PC-9 (cell line): ENCODE data around the gene LPCAT1. TPM values are rescaled to one million over a fixed set of nuclear protein-coding genes. Genes with fewer than 3 reads are reported as not detected.

Source experiments
- BruUV-seq: library from RNA; stranded (reverse); fragments of 400-500 nt; replicated peaks from 2 replicates; lab custom pipeline; 2021; lab: Mats Ljungman, UMichigan
- CTCF ChIA-PET: fragments of 300-600 bp; sonication (Branson Sonifier 250); formaldehyde crosslinking; loops from one replicate; lab custom pipeline; 2022; ENCODE audit warnings: antibody characterized with exemption; lab: Charles Lee
- POLR2A ChIA-PET: fragments of 300-600 bp; sonication (Branson Sonifier 250); formaldehyde crosslinking; loops from one replicate; lab custom pipeline; 2022; ENCODE audit warnings: antibody characterized with exemption; ENCODE audit not compliant: unreplicated experiment; lab: Charles Lee
- DNase-seq, 2 experiments: peaks; one replicate each; pipeline versions ENCODE4 v3.0.0 to v3.0.0-alpha.2; 2015 to 2022; ENCODE audit warnings: mixed read lengths in 1 of 2
- H2AFZ ChIP-seq: fragments of 200-600 bp; sonication (generic); 2 replicates; pipeline ENCODE4 v1.8.1; 2017; ENCODE audit warnings: antibody characterized with exemption
- H3F3A ChIP-seq: fragments of 200-600 bp; sonication (generic); 2 replicates; pipeline ENCODE4 v1.8.1; 2017; ENCODE audit warnings: antibody characterized with exemption, mild to moderate bottlenecking, low read depth; ENCODE audit not compliant: insufficient read depth
- H3K27ac ChIP-seq: fragments of 200-600 bp; sonication (generic); 2 replicates; pipeline ENCODE4 v1.6.1; 2016; ENCODE audit warnings: mixed run types
- H3K27me3 ChIP-seq: fragments of 200-600 bp; sonication (generic); 2 replicates; pipeline ENCODE4 v1.6.1; 2016; ENCODE audit warnings: low read depth, mixed run types; ENCODE audit not compliant: insufficient read depth
- H3K36me3 ChIP-seq: fragments of 200-600 bp; sonication (generic); 2 replicates; pipeline ENCODE4 v1.6.1; 2016; ENCODE audit warnings: low read depth, mixed run types
- H3K4me1 ChIP-seq: fragments of 200-600 bp; sonication (generic); replicated peaks from 2 replicates; pipeline ENCODE4 v1.6.1; 2016; ENCODE audit warnings: mixed run types; ENCODE audit not compliant: insufficient read depth
- H3K4me2 ChIP-seq: fragments of 200-600 bp; sonication (generic); 2 replicates; pipeline ENCODE4 v1.6.1; 2017; ENCODE audit warnings: mixed run types
- H3K4me3 ChIP-seq: fragments of 200-600 bp; sonication (generic); 2 replicates; pipeline ENCODE4 v1.6.1; 2016; ENCODE audit warnings: mixed run types
- H3K79me2 ChIP-seq: fragments of 200-600 bp; sonication (generic); 2 replicates; pipeline ENCODE4 v1.6.1; 2017; ENCODE audit warnings: low read depth, mixed run types
- H3K9me2 ChIP-seq: fragments of 200-600 bp; sonication (generic); 2 replicates; pipeline ENCODE4 v1.8.1; 2017; ENCODE audit warnings: mild to moderate bottlenecking; ENCODE audit not compliant: insufficient read depth
- H3K9me3 ChIP-seq: fragments of 200-600 bp; sonication (generic); 2 replicates; pipeline ENCODE4 v1.8.1; 2016; ENCODE audit warnings: low read depth; ENCODE audit not compliant: insufficient read depth
- H4K20me1 ChIP-seq: fragments of 200-600 bp; sonication (generic); 2 replicates; pipeline ENCODE4 v1.8.1; 2017; ENCODE audit not compliant: insufficient read depth
- EZH2 ChIP-seq: fragments of 200-600 bp; sonication (generic); IDR thresholded peaks from 2 replicates; pipeline ENCODE4 v1.8.0; 2017; ENCODE audit warnings: antibody characterized with exemption, low read depth
- intact Hi-C: fragments of 100-400 bp; cut with micrococcal nuclease; formaldehyde crosslinking; loops from one replicate; pipeline ENCODE4 v1.10.0; 2022; ENCODE audit not compliant: unreplicated experiment
- total RNA-seq: library from RNA; stranded (reverse); gene quantifications from 2 replicates; pipeline ENCODE4 v1.2.3, GENCODE V29; 2021
- TF ChIP-seq, protein P1 (sequence below): fragments of 200-600 bp; sonication (generic); conservative IDR thresholded peaks from 2 replicates; pipeline ENCODE4 v1.6.1; 2017; ENCODE audit warnings: mixed run types, antibody characterized with exemption, mild to moderate bottlenecking, moderate library complexity

The LPCAT1 gene
- total RNA-seq, 1 experiment from 2014 or later: 96.1 TPM

DNA sequence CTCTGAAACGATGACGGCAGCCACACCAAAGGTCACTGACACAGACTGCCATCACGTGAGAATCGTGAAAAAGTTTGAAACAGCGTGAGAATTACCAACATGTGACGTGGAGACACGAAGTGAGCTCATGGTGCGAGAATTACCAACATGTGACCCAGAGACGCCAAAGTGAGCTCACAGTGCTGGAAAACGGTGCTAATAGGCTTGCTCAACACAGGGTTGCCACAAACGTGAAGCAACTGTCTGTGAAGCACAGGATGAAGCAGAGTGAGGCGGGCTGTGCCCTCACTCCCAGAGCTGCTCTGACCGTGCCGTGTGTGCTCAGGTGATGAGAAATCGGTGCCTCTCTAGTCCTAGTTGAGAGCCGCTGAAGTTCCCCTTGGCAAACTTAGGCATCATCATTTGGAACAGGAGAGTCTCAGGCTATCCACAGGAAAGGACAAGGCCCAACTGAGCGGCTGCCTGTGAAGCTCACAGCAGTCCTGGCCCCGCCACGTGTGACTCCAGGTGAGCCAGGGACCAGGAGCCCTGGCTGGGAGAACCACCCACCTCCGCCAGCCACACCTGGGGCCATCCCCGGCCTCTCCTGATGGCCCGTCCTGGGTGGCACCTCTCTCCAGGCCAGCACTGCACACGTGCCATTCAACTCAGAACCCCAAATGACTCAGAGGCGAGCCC, 48.8 kb downstream of the LPCAT1 start:
- no TSS peak for BruUV-seq
- POLR2A ChIA-PET: interaction anchor here (0.6 kb wide), 1 partner anchor 148 kb away, joined by 7 read pairs; no protein-coding TSS in a partner anchor

DNA sequence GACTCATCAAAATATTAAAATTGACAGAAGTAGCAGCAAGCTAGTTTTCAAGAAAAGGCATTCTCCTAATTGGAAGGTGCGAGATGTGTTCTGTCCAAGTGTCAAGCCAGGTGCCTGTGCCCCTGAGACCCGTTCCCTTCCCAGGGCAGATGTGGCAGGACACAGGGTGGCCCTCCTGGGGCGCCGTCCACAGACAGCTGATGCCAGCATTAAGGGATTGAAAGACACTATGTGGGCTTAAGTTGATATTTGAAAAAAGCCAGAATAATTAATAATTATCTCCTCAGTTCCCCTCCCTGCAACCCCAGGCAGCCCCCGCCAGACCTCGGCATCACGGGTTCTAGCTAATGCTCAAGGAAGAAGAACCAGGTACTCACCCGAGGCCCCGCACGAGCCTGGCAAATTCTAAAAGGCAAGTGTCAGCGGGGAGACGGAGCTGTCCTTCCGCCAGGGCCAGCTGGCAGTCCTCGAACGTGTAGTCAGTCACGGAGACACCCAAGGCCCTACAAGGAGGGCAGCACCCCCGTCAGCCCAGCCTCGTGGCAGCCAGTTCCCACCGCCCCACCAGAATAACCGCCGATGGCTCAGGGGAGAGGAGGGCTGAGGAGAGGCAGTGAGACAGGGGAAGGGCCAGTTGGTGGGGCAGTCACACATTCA, 49.4 kb downstream of the LPCAT1 start:
- Histone ChIP-seq H2AFZ (no peak overlapping the region), H3K4me1 (no peaks in the 10 kb centered on the region), H4K20me1 (peaks cover 5% of the 10 kb centered on the region), H3K36me3 (peaks cover 7% of the 10 kb centered on the region), H3K4me2 (no peak overlapping the region), H3K27ac (no peak overlapping the region), H3K27me3 (no peaks in the 10 kb centered on the region), H3F3A (no peaks in the 10 kb centered on the region; the same call in 1 of the 2 replicates), H3K9me2 (no peaks in the 10 kb centered on the region), H3K79me2 (no peaks in the 10 kb centered on the region), H3K9me3 (no peaks in the 10 kb centered on the region), H3K4me3 (no peak overlapping the region)
- TF ChIP-seq EZH2: no peak
- TF ChIP-seq, protein P1, sequence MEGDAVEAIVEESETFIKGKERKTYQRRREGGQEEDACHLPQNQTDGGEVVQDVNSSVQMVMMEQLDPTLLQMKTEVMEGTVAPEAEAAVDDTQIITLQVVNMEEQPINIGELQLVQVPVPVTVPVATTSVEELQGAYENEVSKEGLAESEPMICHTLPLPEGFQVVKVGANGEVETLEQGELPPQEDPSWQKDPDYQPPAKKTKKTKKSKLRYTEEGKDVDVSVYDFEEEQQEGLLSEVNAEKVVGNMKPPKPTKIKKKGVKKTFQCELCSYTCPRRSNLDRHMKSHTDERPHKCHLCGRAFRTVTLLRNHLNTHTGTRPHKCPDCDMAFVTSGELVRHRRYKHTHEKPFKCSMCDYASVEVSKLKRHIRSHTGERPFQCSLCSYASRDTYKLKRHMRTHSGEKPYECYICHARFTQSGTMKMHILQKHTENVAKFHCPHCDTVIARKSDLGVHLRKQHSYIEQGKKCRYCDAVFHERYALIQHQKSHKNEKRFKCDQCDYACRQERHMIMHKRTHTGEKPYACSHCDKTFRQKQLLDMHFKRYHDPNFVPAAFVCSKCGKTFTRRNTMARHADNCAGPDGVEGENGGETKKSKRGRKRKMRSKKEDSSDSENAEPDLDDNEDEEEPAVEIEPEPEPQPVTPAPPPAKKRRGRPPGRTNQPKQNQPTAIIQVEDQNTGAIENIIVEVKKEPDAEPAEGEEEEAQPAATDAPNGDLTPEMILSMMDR: no peak
- POLR2A ChIA-PET: interaction anchor here (0.6 kb wide), 1 partner anchor 148 kb away, joined by 7 read pairs; no protein-coding TSS in a partner anchor
- CTCF ChIA-PET: no interaction called here
- BruUV-seq: no TSS peak
- intact Hi-C loops: no loop called here
- DNase-seq: no peak

More for the DNA sequence above, 48.8 kb downstream of the LPCAT1 start:
- no peaks in the 10 kb centered on the region for H3K4me1 ChIP-seq
- CTCF ChIA-PET: no interaction called here
- no peaks in the 10 kb centered on the region for H3K9me2 ChIP-seq
- H3K27ac ChIP-seq: no peak overlapping the region
- no peaks in the 10 kb centered on the region for H3K9me3 ChIP-seq
- H3K4me2 ChIP-seq: no peak overlapping the region
- no peaks in the 10 kb centered on the region; the same call in 1 of the 2 replicates for H3F3A ChIP-seq
- H3K79me2 ChIP-seq: no peaks in the 10 kb centered on the region
- peaks cover 8% of the 10 kb centered on the region for H3K36me3 ChIP-seq
- intact Hi-C loops: no loop called here
- H4K20me1 ChIP-seq: peaks cover 10% of the 10 kb centered on the region
- DNase-seq: no peak
- no peak for TF ChIP-seq EZH2
- TF ChIP-seq, protein P1: no peak
- H2AFZ ChIP-seq: no peak overlapping the region
- H3K27me3 ChIP-seq: no peaks in the 10 kb centered on the region
- H3K4me3 ChIP-seq: no peak overlapping the region

DNA sequence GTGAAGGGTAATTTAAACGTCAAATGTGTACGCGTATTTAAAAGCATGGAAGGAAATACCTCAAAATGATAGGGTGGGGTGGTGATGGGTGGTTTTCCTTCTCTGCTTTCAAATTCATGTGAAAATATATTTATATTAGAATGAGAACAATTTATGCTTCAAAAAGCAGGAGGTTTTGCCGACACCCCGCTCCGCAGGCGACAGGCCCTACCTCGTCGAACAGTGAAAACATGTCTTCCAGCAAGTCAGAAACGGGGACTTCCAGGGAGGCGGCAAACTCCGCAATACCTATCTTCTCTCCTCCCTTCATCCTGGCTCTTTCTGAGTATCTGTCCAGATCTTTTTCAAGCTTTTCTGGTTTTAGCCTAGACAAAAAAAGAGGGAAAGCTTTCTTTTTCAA, 50.0 kb downstream of the LPCAT1 start:
- Histone ChIP-seq H3K4me2 (no peak overlapping the region), H2AFZ (no peak overlapping the region), H3K4me1 (no peaks in the 10 kb centered on the region), H3K27ac (no peak overlapping the region), H3K36me3 (peaks cover 1% of the 10 kb centered on the region), H3K27me3 (no peaks in the 10 kb centered on the region), H3F3A (no peaks in the 10 kb centered on the region), H3K9me3 (no peaks in the 10 kb centered on the region), H3K9me2 (no peaks in the 10 kb centered on the region), H3K79me2 (no peaks in the 10 kb centered on the region), H4K20me1 (no peaks in the 10 kb centered on the region; the same call in 1 of the 2 replicates), H3K4me3 (no peak overlapping the region)
- CTCF ChIA-PET: no interaction called here
- intact Hi-C loops: no loop called here
- DNase-seq: no peak
- no TSS peak for BruUV-seq
- POLR2A ChIA-PET: no interaction called here
- TF ChIP-seq EZH2: no peak
- TF ChIP-seq, protein P1: no peak
